ENCODE measurements around the gene FHOD3. TPM values are rescaled to one million over a fixed set of nuclear protein-coding genes. Genes with fewer than 3 reads are reported as not detected.
A peak's percentile ranks its signal among the peaks of the same experiment; 100 is the strongest.

FHOD3 gene
- total and polyA plus RNA-seq, 2 of the 8 experiments (the other 6 are each of a cell fraction or from before 2014, with no cell fraction given) = 9.7 to 10.5 TPM

DNA sequence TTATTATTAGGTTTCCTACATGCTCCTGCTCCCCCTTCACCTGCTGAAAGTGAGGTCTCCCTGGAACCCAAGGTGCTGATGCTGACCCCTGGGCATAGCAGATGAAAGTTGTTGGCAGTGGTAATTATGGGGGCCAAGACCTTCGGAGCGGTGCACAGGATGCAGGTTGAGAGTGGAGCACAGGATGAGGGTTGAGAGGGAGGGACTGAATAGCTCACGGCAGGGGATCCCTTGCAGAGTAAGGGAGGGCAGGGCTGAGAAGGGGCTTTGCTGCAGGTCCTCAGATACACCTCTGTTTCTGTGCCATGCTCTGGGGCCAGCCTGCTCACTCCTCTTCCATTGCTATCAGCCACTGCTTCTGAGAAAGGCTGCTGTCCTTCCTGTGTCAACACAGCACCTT, 163.3 kb downstream of the FHOD3 start:
- Histone ChIP-seq H4K20me1 (replicated peaks in 1 of 2; ENCODE audit: control insufficient read depth in 1 of 2, insufficient read depth in 2 of 2, low read length in 2 of 2) (no peaks in the 10 kb centered on the region), H3K56ac (replicated peaks; ENCODE audit: insufficient read length, low read depth, low read length) (no peak overlapping the region), H2AK5ac (ENCODE audit: low read depth, low read length) (peak overlapping the region; percentile 43; the same call in 1 of the 2 replicates), H3K79me2 (ENCODE audit: control insufficient read depth in 1 of 2, insufficient read depth in 2 of 2, low read length in 2 of 2) (no peaks in the 10 kb centered on the region), H2BK12ac (ENCODE audit: low read depth, low read length) (peak overlapping the region; percentile 95), H3K14ac (ENCODE audit: insufficient read length) (no peak overlapping the region), H3K4ac (replicated peaks; ENCODE audit: insufficient read length, low read depth, low read length) (no peak overlapping the region), H2BK15ac (ENCODE audit: low read length) (peak overlapping the region; percentile 78; the same call in 1 of the 2 replicates), H3K23me2 (ENCODE audit: low read depth, low read length) (no peaks in the 10 kb centered on the region; the same call in 1 of the 2 replicates), H3K9me3 (ENCODE audit: insufficient read depth in 2 of 2, low read depth in 1 of 2, low read length in 1 of 2) (no peaks in the 10 kb centered on the region), H3K79me1 (ENCODE audit: low read depth, low read length) (no peaks in the 10 kb centered on the region; the same call in 1 of the 2 replicates), H3K27me3 (replicated peaks in 1 of 4; ENCODE audit: control insufficient read depth in 3 of 4, extremely low read depth in 1 of 4, insufficient read depth in 3 of 4, low read length in 3 of 4) (no peaks in the 10 kb centered on the region), H3K27ac (ENCODE audit: low read depth, low read length) (no peak overlapping the region), H4K8ac (ENCODE audit: extremely low read depth, insufficient read depth, low read length) (no peak overlapping the region), H2AFZ (ENCODE audit: low read length) (no peak overlapping the region), H4K5ac (ENCODE audit: insufficient read length, low read depth, low read length) (no peak overlapping the region), H2BK120ac (replicated peaks; ENCODE audit: low read depth, low read length) (no peak overlapping the region), H4K91ac (replicated peaks; ENCODE audit: insufficient read length, low read length) (no peak overlapping the region), H3K18ac (ENCODE audit: extremely low read depth, low read length) (peak overlapping the region; percentile 89), H3K9ac (replicated peaks in 1 of 4; ENCODE audit: extremely low read depth in 1 of 4, low read depth in 3 of 4, low read length in 3 of 4) (no peak overlapping the region), H2BK5ac (ENCODE audit: low read depth, low read length) (peak overlapping the region; percentile 97), H2BK20ac (ENCODE audit: low read length) (no peak overlapping the region; the same call in 1 of the 2 replicates), H3K4me1 (replicated peaks in 1 of 4; ENCODE audit: control insufficient read depth in 3 of 4, insufficient read depth in 4 of 4, low read length in 3 of 4) (peaks cover 2 to 12% (median 7%) of the 10 kb centered on the region in 4 experiments; a peak in 4 of 7 replicates), H3K23ac (ENCODE audit: insufficient read length) (no peak overlapping the region), H3K36me3 (ENCODE audit: control insufficient read depth in 2 of 4, insufficient read depth in 4 of 4, low read length in 3 of 4) (no peaks in the 10 kb centered on the region), H3K4me2 (ENCODE audit: insufficient read depth in 1 of 2, low read depth in 2 of 2, low read length in 2 of 2) (peak overlapping the region; percentile 29 to 38; a peak in 3 of 4 replicates), H3K4me3 (ENCODE audit: extremely low read depth in 1 of 4, insufficient read depth in 2 of 4, low read depth in 3 of 4, low read length in 4 of 4) (no peak overlapping the region)
- 45% methylated on average over 3 of the region's 3 CpGs; no CpG with 5 or more reads in 1 of the 2 experiments for WGBS, 2 experiments (ENCODE audit: extremely low coverage in 1 of 2, insufficient coverage in 1 of 2, insufficient read length in 1 of 2, insufficient replicate concordance in 2 of 2, low coverage in 1 of 2, low lambda C conversion rate in 2 of 2, missing lambda C conversion rate in 1 of 2)
- FAIRE-seq (no peak), DNase-seq (ENCODE audit: low read depth in 1 of 2, low spot score in 2 of 2) (peak in 1 of 2 experiments; percentile 61)
- no peak for TF ChIP-seq TAF1 (IDR thresholded peaks at IDR 0.05; ENCODE audit: low read depth, low read length)
- no peak for TF ChIP-seq RFX5 (IDR thresholded peaks at IDR 0.05; ENCODE audit: borderline replicate concordance, low read depth, low read length)
- TF ChIP-seq SIX5 (IDR thresholded peaks at IDR 0.05; ENCODE audit: low read depth, low read length) = no peak
- no peak for TF ChIP-seq MAFK (IDR thresholded peaks at IDR 0.05; ENCODE audit: low read depth, low read length)
- ChIA-PET CTCF (ENCODE audit: partially characterized antibody) (interaction anchor here (0.9 to 1.6 kb wide), 5 partner anchors 8 to 177 kb away, joined by 3 to 5 read pairs (median 4); no protein-coding TSS in a partner anchor), POLR2A (ENCODE audit: partially characterized antibody) (interaction anchor here (0.8 kb wide), 1 partner anchor 10 kb away, joined by 4 read pairs; no protein-coding TSS in a partner anchor)
